GM13976 (cell line): ENCODE data around the gene GAL.
"Not testable (repeated sequence)": the region's sequence is repeated elsewhere in the genome, so short reads cannot be mapped to it uniquely, and the experiment has no call there.

ENCODE experiments used
- DNase-seq: peaks from one replicate; pipeline ENCODE4 v3.0.0; 2012; ENCODE audit warnings: low spot score
- in situ Hi-C: fragments of 300-500 bp; cut with MboI; formaldehyde crosslinking; loops from one replicate; pipeline ENCODE4 v1.12.0; 2022; ENCODE audit warnings: low sequenced_read_pairs, mixed read lengths, inconsistent platforms; ENCODE audit not compliant: unreplicated experiment
- TF ChIP-seq, protein P1 (sequence below): IDR thresholded peaks from 2 replicates; pipeline ENCODE4 v1.5.1; 2012; ENCODE audit warnings: borderline replicate concordance, mild to moderate bottlenecking; ENCODE audit not compliant: insufficient read depth; ENCODE audit errors: extremely low read depth, missing control alignments, control extremely low read depth

Gene GAL, protein sequence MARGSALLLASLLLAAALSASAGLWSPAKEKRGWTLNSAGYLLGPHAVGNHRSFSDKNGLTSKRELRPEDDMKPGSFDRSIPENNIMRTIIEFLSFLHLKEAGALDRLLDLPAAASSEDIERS

DNA sequence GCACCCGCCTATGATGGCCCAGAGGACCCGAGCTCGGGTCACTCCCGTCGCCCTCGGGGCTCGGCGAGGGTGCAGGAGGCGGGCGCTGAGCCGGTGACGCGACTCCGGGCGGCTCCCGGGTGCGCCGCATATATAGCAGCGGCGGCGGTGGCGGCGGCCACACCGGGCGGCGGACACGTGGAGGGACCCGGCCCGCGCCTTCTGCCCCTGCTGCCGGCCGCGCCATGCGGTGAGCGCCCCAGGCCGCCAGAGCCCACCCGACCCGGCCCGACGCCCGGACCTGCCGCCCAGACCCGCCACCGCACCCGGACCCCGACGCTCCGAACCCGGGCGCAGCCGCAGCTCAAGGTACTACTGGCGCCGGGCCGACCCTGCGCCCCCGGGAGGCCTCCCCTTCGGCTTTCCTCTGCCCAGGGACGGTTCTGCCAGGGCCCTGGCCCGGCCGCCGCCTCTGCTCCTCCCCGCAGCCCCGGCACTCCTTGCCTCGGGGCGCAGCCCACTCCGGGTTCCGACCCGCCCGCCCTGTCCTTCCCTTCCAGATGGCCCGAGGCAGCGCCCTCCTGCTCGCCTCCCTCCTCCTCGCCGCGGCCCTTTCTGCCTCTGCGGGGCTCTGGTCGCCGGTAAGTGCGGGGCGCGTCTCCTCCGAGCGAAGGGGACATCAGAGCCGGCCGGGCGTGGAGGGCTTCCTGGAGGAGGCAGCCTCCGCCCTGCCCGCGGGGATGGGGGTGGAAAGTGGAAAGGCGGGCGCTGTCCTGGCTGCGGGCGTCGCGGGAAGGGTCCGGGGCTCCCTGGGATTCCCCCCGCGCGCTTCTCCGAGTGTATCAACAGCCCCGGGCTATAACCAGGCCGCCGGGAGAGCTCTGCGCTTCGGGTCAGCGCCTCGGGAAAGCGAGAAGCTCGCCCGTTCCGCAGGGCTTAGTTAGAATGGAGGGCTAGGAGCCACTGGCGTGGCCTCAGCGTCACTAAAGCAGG lies at the start of gene GAL:
TSS of gene GAL (plus strand) at position 160 of the 972 bp plus-strand sequence. CDS start at position 540, 380 bp downstream.
- TF ChIP-seq, protein P1, sequence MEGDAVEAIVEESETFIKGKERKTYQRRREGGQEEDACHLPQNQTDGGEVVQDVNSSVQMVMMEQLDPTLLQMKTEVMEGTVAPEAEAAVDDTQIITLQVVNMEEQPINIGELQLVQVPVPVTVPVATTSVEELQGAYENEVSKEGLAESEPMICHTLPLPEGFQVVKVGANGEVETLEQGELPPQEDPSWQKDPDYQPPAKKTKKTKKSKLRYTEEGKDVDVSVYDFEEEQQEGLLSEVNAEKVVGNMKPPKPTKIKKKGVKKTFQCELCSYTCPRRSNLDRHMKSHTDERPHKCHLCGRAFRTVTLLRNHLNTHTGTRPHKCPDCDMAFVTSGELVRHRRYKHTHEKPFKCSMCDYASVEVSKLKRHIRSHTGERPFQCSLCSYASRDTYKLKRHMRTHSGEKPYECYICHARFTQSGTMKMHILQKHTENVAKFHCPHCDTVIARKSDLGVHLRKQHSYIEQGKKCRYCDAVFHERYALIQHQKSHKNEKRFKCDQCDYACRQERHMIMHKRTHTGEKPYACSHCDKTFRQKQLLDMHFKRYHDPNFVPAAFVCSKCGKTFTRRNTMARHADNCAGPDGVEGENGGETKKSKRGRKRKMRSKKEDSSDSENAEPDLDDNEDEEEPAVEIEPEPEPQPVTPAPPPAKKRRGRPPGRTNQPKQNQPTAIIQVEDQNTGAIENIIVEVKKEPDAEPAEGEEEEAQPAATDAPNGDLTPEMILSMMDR, result no peak
- in situ Hi-C loops, result no loop called here
- DNase-seq, result no peak

DNA sequence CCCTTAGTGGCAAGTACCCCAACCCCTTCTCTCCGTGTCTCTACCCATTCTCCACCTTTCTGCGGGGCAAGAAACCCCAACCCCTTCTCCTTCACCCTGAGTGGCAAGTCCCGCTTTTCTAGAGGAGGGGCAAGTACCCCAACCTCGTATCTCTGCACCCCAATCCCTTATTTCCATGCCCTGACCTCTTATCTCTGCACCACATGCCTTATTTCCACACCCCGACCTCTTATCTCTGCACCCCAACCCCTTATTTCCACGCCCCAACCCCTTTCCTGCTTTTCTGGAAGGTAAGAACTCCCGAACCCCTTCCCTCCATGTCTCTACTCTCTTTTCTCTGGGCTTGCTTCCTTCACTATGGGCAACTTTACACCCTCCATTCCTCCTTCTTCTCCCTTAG lies 49.7 kb upstream of the GAL start:
- DNase-seq, in situ Hi-C loops: not testable (repeated sequence)

DNA sequence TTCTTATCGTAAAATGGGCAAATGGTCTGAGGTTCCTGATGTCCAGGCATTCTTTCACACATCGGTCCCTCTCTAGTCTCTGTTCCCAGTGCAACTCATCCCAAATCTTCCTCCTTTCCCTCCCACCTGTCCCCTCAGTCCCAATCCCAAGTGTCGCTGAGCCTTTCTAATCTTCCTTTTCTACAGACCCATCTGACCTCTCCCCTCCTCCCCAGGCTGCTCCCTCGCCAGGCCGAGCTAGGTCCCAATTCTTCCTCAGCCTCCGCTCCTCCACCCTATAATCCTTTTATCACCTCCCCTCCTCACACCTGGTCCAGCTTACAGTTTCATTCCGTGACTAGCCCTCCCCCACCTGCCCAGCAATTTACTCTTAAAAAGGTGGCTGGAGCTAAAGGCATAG lies 49.2 kb upstream of the GAL start:
- in situ Hi-C loops, result not testable (repeated sequence)

DNA sequence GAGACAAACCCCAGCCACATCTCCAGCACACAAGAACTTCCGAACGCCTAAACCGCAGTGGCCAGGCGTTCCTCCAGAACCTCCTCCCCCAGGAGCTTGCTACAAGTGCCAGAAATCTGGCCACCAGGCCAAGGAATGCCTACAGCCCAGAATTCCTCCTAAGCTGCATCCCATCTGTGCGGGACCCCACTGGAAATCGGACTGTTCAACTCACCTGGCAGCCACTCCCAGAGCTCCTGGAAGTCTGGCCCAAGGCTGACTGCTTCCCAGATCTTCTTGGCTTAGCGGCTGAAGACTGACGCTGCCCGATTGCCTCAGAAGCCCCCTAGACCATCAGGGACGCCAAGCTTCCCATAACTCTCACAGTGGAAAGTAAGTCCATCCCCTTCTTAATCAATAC lies 48.5 kb upstream of the GAL start:
- in situ Hi-C loops, result not testable (repeated sequence)

More for the DNA sequence above, 49.2 kb upstream of the GAL start:
- DNase-seq, result not testable (repeated sequence)

DNA sequence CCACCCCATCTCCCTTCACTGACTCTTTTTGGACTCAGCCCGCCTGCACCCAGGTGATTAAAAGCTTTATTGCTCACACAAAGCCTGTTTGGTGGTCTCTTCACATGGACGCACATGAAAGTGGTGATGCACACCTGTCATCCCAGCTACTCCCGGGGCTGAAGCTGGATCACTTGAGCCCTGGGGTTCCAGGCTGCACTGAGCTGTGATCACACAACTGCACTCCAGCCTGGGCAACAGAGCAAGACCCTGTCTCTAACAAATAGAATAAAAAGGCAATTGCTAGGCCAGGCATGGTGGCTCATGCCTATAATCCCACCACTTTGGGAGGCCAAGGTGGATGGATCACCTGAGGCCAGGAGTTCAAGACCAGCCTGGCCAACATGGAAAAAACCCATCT lies 45.0 kb upstream of the GAL start:
- in situ Hi-C loops, DNase-seq: not testable (repeated sequence)

More for the DNA sequence above, 48.5 kb upstream of the GAL start:
- DNase-seq, result not testable (repeated sequence)

DNA sequence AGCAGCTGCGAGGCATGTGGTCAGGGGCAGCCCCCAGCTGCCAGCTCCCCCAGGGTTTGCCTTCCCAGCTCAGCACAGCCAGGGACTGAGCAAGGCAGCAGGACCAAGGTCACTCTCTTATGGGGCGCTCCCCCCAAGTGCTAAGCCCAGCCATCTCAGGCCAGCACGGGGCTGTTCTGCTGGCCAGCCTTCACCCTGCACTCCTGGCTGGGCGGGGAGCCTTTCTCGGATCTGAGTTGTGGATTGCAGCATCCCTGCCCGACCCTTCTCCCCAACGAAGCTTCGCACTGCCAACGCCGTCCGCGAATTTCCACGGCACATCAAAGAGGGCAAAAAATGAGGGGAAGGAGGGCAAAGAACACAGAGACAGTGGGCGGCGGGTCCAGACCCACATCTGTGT lies 42.5 kb upstream of the GAL start:
- in situ Hi-C loops, result no loop called here
- TF ChIP-seq, protein P1, result no peak

DNA sequence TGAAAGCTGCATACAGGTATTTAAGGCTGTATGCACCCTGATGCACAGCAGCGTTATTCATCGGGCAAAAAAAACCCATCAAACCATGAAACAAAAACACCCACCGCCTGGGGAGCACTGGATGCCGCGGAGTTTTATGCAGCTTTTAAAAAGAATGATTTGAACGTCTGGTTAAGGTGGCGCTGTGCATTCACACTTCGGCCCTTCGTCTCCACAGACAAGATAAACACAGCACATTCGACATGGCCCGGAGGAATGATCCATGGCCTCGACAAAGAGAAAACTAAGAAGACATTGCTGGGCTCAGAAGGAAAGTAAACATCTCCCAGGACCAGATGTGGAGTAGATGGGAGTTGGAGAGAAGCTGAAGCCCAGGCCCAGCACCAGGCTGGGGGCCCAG lies 40.8 kb upstream of the GAL start:
- TF ChIP-seq, protein P1, result no peak
- in situ Hi-C loops, result no loop called here

More for the DNA sequence above, 42.5 kb upstream of the GAL start:
- DNase-seq, result no peak

DNA sequence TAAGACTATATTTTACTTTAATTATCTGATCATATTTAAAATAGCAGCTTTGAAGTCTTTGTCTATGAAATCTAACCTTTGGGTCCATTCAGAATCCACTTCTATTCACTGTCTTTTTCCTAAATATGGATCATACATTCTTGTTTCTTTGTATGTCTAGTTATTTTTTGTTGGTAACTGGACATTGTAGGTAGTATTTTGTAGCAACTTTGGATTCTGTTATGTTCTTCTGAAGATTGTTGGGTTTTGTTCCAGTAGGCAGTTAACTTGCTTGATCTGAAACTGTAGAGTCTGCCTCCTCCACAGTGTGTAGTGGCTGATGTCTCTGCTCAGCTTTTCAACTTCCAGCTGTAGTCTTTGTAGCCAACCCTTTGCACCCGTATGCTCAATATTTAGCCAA lies 37.5 kb upstream of the GAL start:
- TF ChIP-seq, protein P1, result no peak
- DNase-seq, result no peak
- in situ Hi-C loops, result no loop called here

More for the DNA sequence above, 40.8 kb upstream of the GAL start:
- DNase-seq, result no peak
